IMR-90 (cell line): ENCODE measurements around the gene VAC14. TPM values are rescaled to one million over a fixed set of nuclear protein-coding genes. Genes with fewer than 3 reads are reported as not detected.

Experiments
- ATAC-seq: fragments of 200-7000 bp; cut with Tn5 transposase; 2 replicates; pipeline ENCODE4 v1.9.1; 2020; ENCODE audit warnings: low read depth, mild to moderate bottlenecking, moderate library complexity
- BruUV-seq: library from RNA; stranded (reverse); fragments of 400-500 nt; replicated peaks from 2 replicates; lab custom pipeline; 2021; lab: Mats Ljungman, UMichigan
- CTCF ChIA-PET: fragments of 300-600 bp; formaldehyde crosslinking; extraction: SDS; loops from one replicate; lab custom pipeline; 2021; ENCODE audit warnings: antibody characterized with exemption; lab: Yijun Ruan, JAX
- POLR2A ChIA-PET: fragments of 300-600 bp; sonication (Branson Sonifier 250); formaldehyde crosslinking; loops from one replicate; lab custom pipeline; 2022; ENCODE audit warnings: antibody characterized with exemption; ENCODE audit not compliant: unreplicated experiment; lab: Charles Lee
- DNase-seq: peaks from one replicate; pipeline ENCODE4 v3.0.0; 2013
- H2AFZ ChIP-seq: replicated peaks from 2 replicates; pipeline ENCODE3; 2013; ENCODE audit warnings: low read length, mild to moderate bottlenecking; ENCODE audit not compliant: poor library complexity
- H2AK5ac ChIP-seq: 2 replicates; pipeline ENCODE4 v1.6.1; 2013; ENCODE audit warnings: low read depth, low read length, inconsistent platforms
- H2AK9ac ChIP-seq: replicated peaks from 2 replicates; pipeline ENCODE3; 2013; ENCODE audit warnings: mild to moderate bottlenecking, low read depth, low read length, moderate library complexity; ENCODE audit not compliant: poor library complexity
- H2BK120ac ChIP-seq: 2 replicates; pipeline ENCODE4 v1.6.1; 2013; ENCODE audit warnings: low read depth, low read length, inconsistent platforms
- H2BK15ac ChIP-seq: 3 replicates; pipeline ENCODE4 v1.6.1; 2013; ENCODE audit warnings: low read depth, low read length, inconsistent platforms
- H2BK20ac ChIP-seq: 2 replicates; pipeline ENCODE4 v1.6.1; 2013; ENCODE audit warnings: low read depth, mild to moderate bottlenecking, inconsistent platforms, low read length, moderate library complexity
- H2BK5ac ChIP-seq: 2 replicates; pipeline ENCODE4 v1.6.1; 2013; ENCODE audit warnings: mild to moderate bottlenecking, low read depth, low read length, inconsistent platforms; ENCODE audit not compliant: poor library complexity, severe bottlenecking
- H3K14ac ChIP-seq: replicated peaks from 2 replicates; pipeline ENCODE4 v1.6.1; 2013; ENCODE audit warnings: low read depth, low read length, inconsistent platforms
- H3K18ac ChIP-seq: 2 replicates; pipeline ENCODE4 v1.6.1; 2013; ENCODE audit warnings: low read depth, low read length, control low read depth
- H3K23ac ChIP-seq: 2 replicates; pipeline ENCODE4 v1.6.1; 2013; ENCODE audit warnings: low read depth, low read length, inconsistent platforms
- H3K27ac ChIP-seq: 2 replicates; pipeline ENCODE4 v1.5.1; 2013; ENCODE audit warnings: mild to moderate bottlenecking, control low read depth, low read length; ENCODE audit not compliant: insufficient read depth
- H3K27me3 ChIP-seq: 2 replicates; pipeline ENCODE4 v1.6.1; 2013; ENCODE audit warnings: low read length; ENCODE audit not compliant: control insufficient read depth, insufficient read depth
- H3K36me3 ChIP-seq: 2 replicates; pipeline ENCODE4 v1.6.1; 2013; ENCODE audit warnings: low read length, mixed read lengths; ENCODE audit not compliant: control insufficient read depth, insufficient read depth
- H3K4ac ChIP-seq: 2 replicates; pipeline ENCODE4 v1.6.1; 2013; ENCODE audit warnings: low read depth, low read length, inconsistent platforms
- H3K4me1 ChIP-seq: 2 replicates; pipeline ENCODE4 v1.6.1; 2013; ENCODE audit warnings: low read length, mixed read lengths; ENCODE audit not compliant: control insufficient read depth, insufficient read depth
- H3K4me2 ChIP-seq: 2 replicates; pipeline ENCODE4 v1.6.1; 2013; ENCODE audit warnings: low read depth, mild to moderate bottlenecking, control low read depth, low read length, moderate library complexity
- H3K4me3 ChIP-seq: 2 replicates; pipeline ENCODE4 v1.5.1; 2013; ENCODE audit warnings: low read depth, mild to moderate bottlenecking, control low read depth, low read length, moderate library complexity; ENCODE audit not compliant: insufficient read depth
- H3K56ac ChIP-seq: 2 replicates; pipeline ENCODE4 v1.6.1; 2013; ENCODE audit warnings: low read length, inconsistent platforms; ENCODE audit not compliant: insufficient read depth; ENCODE audit errors: extremely low read depth
- H3K79me1 ChIP-seq, 2 experiments: 2 replicates each; pipeline ENCODE4 v1.6.1; 2013; ENCODE audit warnings: low read length in 2 of 2, inconsistent platforms in 1 of 2, low read depth in 1 of 2
- H3K9ac ChIP-seq: 2 replicates; pipeline ENCODE4 v1.6.1; 2013; ENCODE audit warnings: low read depth, low read length, control low read depth
- H3K9me1 ChIP-seq: 2 replicates; pipeline ENCODE4 v1.6.1; 2013; ENCODE audit warnings: low read length, inconsistent platforms; ENCODE audit not compliant: insufficient read depth
- H3K9me3 ChIP-seq: 2 replicates; pipeline ENCODE4 v1.6.1; 2013; ENCODE audit warnings: low read length; ENCODE audit not compliant: control insufficient read depth, insufficient read depth
- H4K20me1 ChIP-seq: 2 replicates; pipeline ENCODE4 v1.6.1; 2013; ENCODE audit warnings: low read length, inconsistent platforms; ENCODE audit not compliant: insufficient read depth
- H4K5ac ChIP-seq: 2 replicates; pipeline ENCODE4 v1.6.1; 2013; ENCODE audit warnings: mild to moderate bottlenecking, low read depth, low read length, control low read depth
- H4K8ac ChIP-seq, 2 experiments: 2 replicates each; pipeline ENCODE4 v1.6.1; 2013; ENCODE audit warnings: low read depth in 2 of 2, low read length in 2 of 2, control low read depth in 1 of 2, inconsistent platforms in 1 of 2
- H4K91ac ChIP-seq: 2 replicates; pipeline ENCODE4 v1.6.1; 2013; ENCODE audit warnings: low read depth, low read length, inconsistent platforms; ENCODE audit not compliant: insufficient read depth
- BHLHE40 ChIP-seq: fragments of 150-350 bp; IDR thresholded peaks from 2 replicates; pipeline ENCODE4 v1.6.1; 2016; ENCODE audit warnings: mild to moderate bottlenecking, low read depth, low read length
- CEBPB ChIP-seq: IDR thresholded peaks from 2 replicates; pipeline ENCODE4 v1.6.1; 2012; ENCODE audit warnings: low read depth, low read length, improper control_type of control experiment
- CHD1 ChIP-seq: IDR thresholded peaks from 2 replicates; pipeline ENCODE4 v1.6.1; 2012; ENCODE audit warnings: low read depth, low read length, improper control_type of control experiment
- FOS ChIP-seq: fragments of 150-350 bp; IDR thresholded peaks from 2 replicates; pipeline ENCODE4 v1.6.1; 2016; ENCODE audit warnings: low read depth, low read length
- MAFK ChIP-seq: IDR thresholded peaks from 2 replicates; pipeline ENCODE4 v1.6.1; 2012; ENCODE audit warnings: low read depth, low read length, improper control_type of control experiment
- MAZ ChIP-seq: IDR thresholded peaks from 2 replicates; pipeline ENCODE4 v1.6.1; 2012; ENCODE audit warnings: low read depth, mild to moderate bottlenecking, low read length, improper control_type of control experiment, moderate library complexity, borderline replicate concordance
- MXI1 ChIP-seq: IDR thresholded peaks from 2 replicates; pipeline ENCODE4 v1.6.1; 2012; ENCODE audit warnings: low read depth, mild to moderate bottlenecking, low read length, moderate library complexity, borderline replicate concordance
- NFE2L2 ChIP-seq: fragments of 150-350 bp; IDR thresholded peaks from 2 replicates; pipeline ENCODE4 v1.6.1; 2016; ENCODE audit warnings: low read depth, mild to moderate bottlenecking, low read length
- POLR2A ChIP-seq: IDR thresholded peaks from 2 replicates; pipeline ENCODE4 v1.6.1; 2012; ENCODE audit warnings: mild to moderate bottlenecking, low read depth, low read length
- RAD21 ChIP-seq: IDR thresholded peaks from 2 replicates; pipeline ENCODE4 v1.6.1; 2012; ENCODE audit warnings: low read length, improper control_type of control experiment
- RCOR1 ChIP-seq: IDR thresholded peaks from 2 replicates; pipeline ENCODE4 v1.6.1; 2012; ENCODE audit warnings: mild to moderate bottlenecking, low read length, improper control_type of control experiment; ENCODE audit not compliant: insufficient replicate concordance
- RFX5 ChIP-seq: IDR thresholded peaks from 2 replicates; pipeline ENCODE4 v1.8.0; 2012; ENCODE audit warnings: low read depth, mild to moderate bottlenecking, low read length, moderate library complexity
- SMC3 ChIP-seq: fragments of 150-350 bp; IDR thresholded peaks from 2 replicates; pipeline ENCODE4 v1.6.1; 2016; ENCODE audit warnings: low read depth, mild to moderate bottlenecking, antibody characterized with exemption, low read length, moderate library complexity
- WGBS, 2 experiments: methylation state at CpG; one replicate each; pipeline versions ENCODE4 v1.1.5 to v1.1.7; 2013; ENCODE audit warnings: missing lambda C conversion rate in 2 of 2; ENCODE audit not compliant: insufficient read length in 1 of 2; ENCODE audit errors: extremely low coverage in 2 of 2; 5-methylcytosine and 5-hydroxymethylcytosine counted together
- dilution Hi-C: fragments of 300-500 bp; cut with HindIII; formaldehyde crosslinking; loops from one replicate; pipeline ENCODE4 v1.14.3; 2018; ENCODE audit warnings: low sequenced_read_pairs; ENCODE audit not compliant: unreplicated experiment
- in situ Hi-C: fragments of 300-500 bp; cut with MboI; formaldehyde crosslinking; loops from 3 replicates; pipeline ENCODE4 v1.14.3; 2019; ENCODE audit warnings: low sequenced_read_pairs, inconsistent platforms, mixed read lengths
- intact Hi-C: fragments of 100-400 bp; cut with micrococcal nuclease; formaldehyde crosslinking; loops from 2 replicates; pipeline ENCODE4 v1.10.0; 2022
- polyA plus RNA-seq, 3 experiments: library from polyadenylated mRNA; depleted of rRNA; stranded (reverse); fragments of >200 nt; gene quantifications; 2 replicates each; pipeline ENCODE4 v1.2.3, GENCODE V29; 2012; ENCODE audit warnings: low replicate concordance in 1 of 3
- total RNA-seq: library from RNA; depleted of rRNA; stranded (reverse); fragments of >200 nt; gene quantifications from 2 replicates; pipeline ENCODE4 v1.2.3, GENCODE V29; 2012
- TF ChIP-seq, protein P1 (sequence below): fragments of 150-350 bp; IDR thresholded peaks from 2 replicates; pipeline ENCODE4 v1.6.1; 2016; ENCODE audit warnings: low read depth, mild to moderate bottlenecking, low read length, moderate library complexity, borderline replicate concordance
- TF ChIP-seq, protein P2 (sequence below): fragments of 150-350 bp; IDR thresholded peaks from 2 replicates; pipeline ENCODE4 v1.6.1; 2017; ENCODE audit warnings: mild to moderate bottlenecking, antibody characterized with exemption, low read length, low read depth
- TF ChIP-seq, protein P3 (sequence below): conservative IDR thresholded peaks from 2 replicates; pipeline ENCODE4 v1.5.1; 2012; ENCODE audit warnings: mild to moderate bottlenecking, low read depth, low read length, improper control_type of control experiment

The VAC14 gene
- total and polyA plus RNA-seq, 2 of the 4 experiments (the other 2 are of a cell fraction) = 21.1 to 40.2 TPM

DNA sequence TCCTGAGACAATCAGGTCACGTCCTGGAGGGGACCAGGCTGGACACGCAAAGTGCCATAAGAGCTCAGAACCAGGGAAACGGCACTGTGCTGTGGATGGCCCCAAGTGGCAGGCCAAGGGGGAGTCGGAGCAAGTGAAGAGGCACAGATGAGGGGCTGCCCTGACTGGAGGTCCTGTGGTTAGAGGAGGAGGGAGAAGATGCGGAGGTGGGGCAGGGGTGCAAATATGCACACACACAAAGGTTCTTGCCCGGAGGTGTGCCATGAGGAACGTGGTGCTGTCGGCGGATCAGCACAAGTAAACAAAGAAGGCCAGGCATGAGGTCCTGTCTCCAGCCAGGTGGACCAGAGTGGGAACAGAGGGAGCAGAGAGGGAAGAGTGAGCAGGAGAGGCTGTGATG lies 23.5 kb downstream of the VAC14 start:
- no peak overlapping the region for H3K18ac ChIP-seq
- no peak overlapping the region for H2BK15ac ChIP-seq
- whole genome bisulfite sequencing, 2 experiments = 95% methylated on average over 8 of the region's 9 CpGs; no CpG with 5 or more reads in 1 of the 2 experiments
- TF ChIP-seq, protein P1, sequence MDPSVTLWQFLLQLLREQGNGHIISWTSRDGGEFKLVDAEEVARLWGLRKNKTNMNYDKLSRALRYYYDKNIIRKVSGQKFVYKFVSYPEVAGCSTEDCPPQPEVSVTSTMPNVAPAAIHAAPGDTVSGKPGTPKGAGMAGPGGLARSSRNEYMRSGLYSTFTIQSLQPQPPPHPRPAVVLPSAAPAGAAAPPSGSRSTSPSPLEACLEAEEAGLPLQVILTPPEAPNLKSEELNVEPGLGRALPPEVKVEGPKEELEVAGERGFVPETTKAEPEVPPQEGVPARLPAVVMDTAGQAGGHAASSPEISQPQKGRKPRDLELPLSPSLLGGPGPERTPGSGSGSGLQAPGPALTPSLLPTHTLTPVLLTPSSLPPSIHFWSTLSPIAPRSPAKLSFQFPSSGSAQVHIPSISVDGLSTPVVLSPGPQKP = no peak
- TF ChIP-seq CHD1 (no peak), RAD21 (no peak), CEBPB (no peak), RFX5 (no peak), FOS (no peak), RCOR1 (no peak), SMC3 (no peak), MXI1 (no peak), POLR2A (no peak), NFE2L2 (no peak), BHLHE40 (no peak), MAZ (no peak), MAFK (no peak)
- TF ChIP-seq, protein P2, sequence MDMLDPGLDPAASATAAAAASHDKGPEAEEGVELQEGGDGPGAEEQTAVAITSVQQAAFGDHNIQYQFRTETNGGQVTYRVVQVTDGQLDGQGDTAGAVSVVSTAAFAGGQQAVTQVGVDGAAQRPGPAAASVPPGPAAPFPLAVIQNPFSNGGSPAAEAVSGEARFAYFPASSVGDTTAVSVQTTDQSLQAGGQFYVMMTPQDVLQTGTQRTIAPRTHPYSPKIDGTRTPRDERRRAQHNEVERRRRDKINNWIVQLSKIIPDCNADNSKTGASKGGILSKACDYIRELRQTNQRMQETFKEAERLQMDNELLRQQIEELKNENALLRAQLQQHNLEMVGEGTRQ = no peak
- TF ChIP-seq, protein P3, sequence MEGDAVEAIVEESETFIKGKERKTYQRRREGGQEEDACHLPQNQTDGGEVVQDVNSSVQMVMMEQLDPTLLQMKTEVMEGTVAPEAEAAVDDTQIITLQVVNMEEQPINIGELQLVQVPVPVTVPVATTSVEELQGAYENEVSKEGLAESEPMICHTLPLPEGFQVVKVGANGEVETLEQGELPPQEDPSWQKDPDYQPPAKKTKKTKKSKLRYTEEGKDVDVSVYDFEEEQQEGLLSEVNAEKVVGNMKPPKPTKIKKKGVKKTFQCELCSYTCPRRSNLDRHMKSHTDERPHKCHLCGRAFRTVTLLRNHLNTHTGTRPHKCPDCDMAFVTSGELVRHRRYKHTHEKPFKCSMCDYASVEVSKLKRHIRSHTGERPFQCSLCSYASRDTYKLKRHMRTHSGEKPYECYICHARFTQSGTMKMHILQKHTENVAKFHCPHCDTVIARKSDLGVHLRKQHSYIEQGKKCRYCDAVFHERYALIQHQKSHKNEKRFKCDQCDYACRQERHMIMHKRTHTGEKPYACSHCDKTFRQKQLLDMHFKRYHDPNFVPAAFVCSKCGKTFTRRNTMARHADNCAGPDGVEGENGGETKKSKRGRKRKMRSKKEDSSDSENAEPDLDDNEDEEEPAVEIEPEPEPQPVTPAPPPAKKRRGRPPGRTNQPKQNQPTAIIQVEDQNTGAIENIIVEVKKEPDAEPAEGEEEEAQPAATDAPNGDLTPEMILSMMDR = no peak
- H3K56ac ChIP-seq = no peak overlapping the region
- H3K4me1 ChIP-seq = peaks cover 3% of the 10 kb centered on the region; the same call in 1 of the 2 replicates
- DNase-seq (no peak), ATAC-seq (no peak)
- peaks cover 0 to 15% of the 10 kb centered on the region in 2 experiments; a peak in 2 of 4 replicates for H3K79me1 ChIP-seq
- H3K23ac ChIP-seq = no peak overlapping the region
- H4K91ac ChIP-seq = no peak overlapping the region
- no peak overlapping the region for H2BK120ac ChIP-seq
- H2AK9ac ChIP-seq = no peak overlapping the region
- in situ Hi-C loops = loop anchor here (10.0 to 25.0 kb wide), 3 partner anchors 243 to 710 kb away; partner anchors contain the start of genes CMTR2 and ZNF19
- H3K9ac ChIP-seq = no peak overlapping the region
- H3K27ac ChIP-seq = peak overlapping the region; percentile 46; the same call in 1 of the 2 replicates
- peaks cover 9% of the 10 kb centered on the region; the same call in 1 of the 2 replicates for H4K20me1 ChIP-seq
- no peak overlapping the region for H3K4me2 ChIP-seq
- ChIA-PET CTCF (no interaction called here), POLR2A (no interaction called here)
- H4K8ac ChIP-seq = no peak overlapping the region
- peak overlapping the region; percentile 61 for H2AK5ac ChIP-seq
- peaks cover 29% of the 10 kb centered on the region for H3K36me3 ChIP-seq
- H2AFZ ChIP-seq = no peak overlapping the region
- BruUV-seq = no TSS peak
- H3K9me3 ChIP-seq = peaks cover 2% of the 10 kb centered on the region; the same call in 1 of the 2 replicates
- H2BK5ac ChIP-seq = no peak overlapping the region
- no peak overlapping the region for H3K4me3 ChIP-seq
- no peak overlapping the region for H3K4ac ChIP-seq
- H4K5ac ChIP-seq = no peak overlapping the region
- no peak overlapping the region for H2BK20ac ChIP-seq
- no peak overlapping the region for H3K14ac ChIP-seq
- intact Hi-C loops = loop anchor here (10.0 kb wide), 2 partner anchors 223 to 577 kb away; partner anchors contain the start of gene CALB2
- peaks cover 10% of the 10 kb centered on the region for H3K9me1 ChIP-seq
- H3K27me3 ChIP-seq = no peaks in the 10 kb centered on the region
- dilution Hi-C loops = no loop called here
